ENCODE measurements around the gene RNF126. TPM values are rescaled to one million over a fixed set of nuclear protein-coding genes. Genes with fewer than 3 reads are reported as not detected.

Gene RNF126
- total and polyA plus RNA-seq, 2 of the 4 experiments (the other 2 are of a cell fraction), result 7.0 to 27.4 TPM

- H2AK9ac ChIP-seq (replicated peaks; ENCODE audit: low read depth, low read length, poor library complexity), result peak overlapping the region; percentile 81
- no peak overlapping the region for H3K9ac ChIP-seq (ENCODE audit: low read depth, low read length)
- CTCF ChIA-PET, result no interaction called here
- peak overlapping the region; percentile 71 for H3K23ac ChIP-seq (ENCODE audit: low read depth, low read length)
- peak overlapping the region; percentile 38 for H3K27ac ChIP-seq (ENCODE audit: insufficient read depth, low read length)
- peak overlapping the region; percentile 92 for H3K4ac ChIP-seq (ENCODE audit: low read depth, low read length)
- peak overlapping the region; percentile 87 for H2BK5ac ChIP-seq (ENCODE audit: low read depth, low read length, poor library complexity, severe bottlenecking)
- peaks cover 10% of the 10 kb centered on the region for H3K4me1 ChIP-seq (ENCODE audit: control insufficient read depth, insufficient read depth, low read length)
- H3K79me1 ChIP-seq (ENCODE audit: low read depth in 1 of 2, low read length in 2 of 2), result no peaks in the 10 kb centered on the region
- POLR2A ChIA-PET (ENCODE audit: unreplicated experiment), result no interaction called here
- no peaks in the 10 kb centered on the region for H3K9me3 ChIP-seq (ENCODE audit: control insufficient read depth, insufficient read depth, low read length)
- peak overlapping the region; percentile 84 for H2AFZ ChIP-seq (replicated peaks; ENCODE audit: low read length, poor library complexity)
- peak overlapping the region; percentile 53 to 86 for H4K8ac ChIP-seq (ENCODE audit: low read depth in 2 of 2, low read length in 2 of 2)
- peak; percentile 76 for DNase-seq
- in situ Hi-C loops (cut with MboI; ENCODE audit: low sequenced_read_pairs) (no loop called here), intact Hi-C loops (cut with micrococcal nuclease) (loop anchor here (2.0 kb wide), 1 partner anchor 22 kb away; the partner anchor contains the start of gene POLRMT), dilution Hi-C loops (cut with HindIII; ENCODE audit: low sequenced_read_pairs, unreplicated experiment) (no loop called here)
- WGBS, 2 experiments (ENCODE audit: extremely low coverage in 2 of 2, insufficient read length in 1 of 2), result 29% methylated on average over 12 of the region's 36 CpGs; no CpG with 5 or more reads in 1 of the 2 experiments
- H4K5ac ChIP-seq (ENCODE audit: low read depth, low read length), result peak overlapping the region; percentile 28; the same call in 1 of the 2 replicates
- H2BK120ac ChIP-seq (ENCODE audit: low read depth, low read length), result peak overlapping the region; percentile 92
- H3K27me3 ChIP-seq (ENCODE audit: control insufficient read depth, insufficient read depth, low read length), result no peaks in the 10 kb centered on the region; the same call in 1 of the 2 replicates
- no peaks in the 10 kb centered on the region for H3K36me3 ChIP-seq (ENCODE audit: control insufficient read depth, insufficient read depth, low read length)
- no TSS peak for BruUV-seq (replicated peaks)
- peak; percentile 70 for ATAC-seq (ENCODE audit: low read depth)
- peak overlapping the region; percentile 82 for H4K91ac ChIP-seq (ENCODE audit: insufficient read depth, low read depth, low read length)
- H2BK15ac ChIP-seq (ENCODE audit: low read depth, low read length), result peak overlapping the region; percentile 80; the same call in 1 of the 3 replicates
- H2BK20ac ChIP-seq (ENCODE audit: low read depth, low read length), result peak overlapping the region; percentile 72
- H3K14ac ChIP-seq (replicated peaks; ENCODE audit: low read depth, low read length), result peak overlapping the region; percentile 81
- H2AK5ac ChIP-seq (ENCODE audit: low read depth, low read length), result peak overlapping the region; percentile 94
- TF ChIP-seq BHLHE40 (IDR thresholded peaks at IDR 0.05; ENCODE audit: low read depth, low read length), result no peak
- TF ChIP-seq RFX5 (IDR thresholded peaks at IDR 0.05; ENCODE audit: low read depth, low read length), result no peak
- TF ChIP-seq MAZ (IDR thresholded peaks at IDR 0.05; ENCODE audit: borderline replicate concordance, low read depth, low read length), result peak; percentile 58; the same call in 1 of the 2 replicates
- no peak for TF ChIP-seq MAFK (IDR thresholded peaks at IDR 0.05; ENCODE audit: low read depth, low read length)
- TF ChIP-seq USF2 (IDR thresholded peaks at IDR 0.05; ENCODE audit: low read depth, low read length), result no peak
- no peak for TF ChIP-seq CEBPB (IDR thresholded peaks at IDR 0.05; ENCODE audit: low read depth, low read length)
- TF ChIP-seq CHD1 (IDR thresholded peaks at IDR 0.05; ENCODE audit: low read depth, low read length), result no peak
- no peak for TF ChIP-seq POLR2A (IDR thresholded peaks at IDR 0.05; ENCODE audit: low read depth, low read length)
- no peak for TF ChIP-seq MXI1 (IDR thresholded peaks at IDR 0.05; ENCODE audit: borderline replicate concordance, low read depth, low read length)
- no peak for TF ChIP-seq SMC3 (IDR thresholded peaks at IDR 0.05; ENCODE audit: low read depth, low read length)
- 0 out of 2 replicates have a peak, but pooled peaks have one; percentile 30 for TF ChIP-seq FOS (IDR thresholded peaks at IDR 0.05; ENCODE audit: low read depth, low read length)
- no peak for TF ChIP-seq ELK1 (IDR thresholded peaks at IDR 0.05; ENCODE audit: borderline replicate concordance, low read depth, low read length)
- no peak for TF ChIP-seq RAD21 (IDR thresholded peaks at IDR 0.05; ENCODE audit: low read length)
- no peak for TF ChIP-seq CTCF (conservative IDR thresholded peaks at IDR 0.05; ENCODE audit: low read depth, low read length)
- H3K56ac ChIP-seq (ENCODE audit: extremely low read depth, insufficient read depth, low read length), result peak overlapping the region; percentile 47
- peaks cover 7% of the 10 kb centered on the region for H3K9me1 ChIP-seq (ENCODE audit: insufficient read depth, low read length)
- peak overlapping the region; percentile 46 for H3K18ac ChIP-seq (ENCODE audit: low read depth, low read length)
- H3K4me3 ChIP-seq (ENCODE audit: insufficient read depth, low read depth, low read length), result no peak overlapping the region
- H4K20me1 ChIP-seq (ENCODE audit: insufficient read depth, low read length), result peaks cover 12% of the 10 kb centered on the region
- peak overlapping the region; percentile 11 for H3K4me2 ChIP-seq (ENCODE audit: low read depth, low read length)
Observed at GRCh38 chr19:610801-611480, 52.1 kb downstream of the RNF126 start.
